MM.1S (cell line): Measurements from ENCODE around the gene PODNL1.

ENCODE experiments used
- CTCF ChIP-seq: fragments of 300-600 bp; sonication (generic); IDR thresholded peaks from 2 replicates; pipeline ENCODE4 v1.5.1; 2016; ENCODE audit warnings: antibody characterized with exemption, low read length, mixed read lengths
- EZH2 ChIP-seq: fragments of 300-600 bp; sonication (generic); optimal IDR thresholded peaks from 2 replicates; pipeline ENCODE3; 2017; ENCODE audit warnings: low read depth, mild to moderate bottlenecking, antibody characterized with exemption, low read length, mixed read lengths

- TF ChIP-seq CTCF (peak; percentile 49), EZH2 (no peak)
Measured at GRCh38 chr19:13902993-13903555, 35.1 kb downstream of the PODNL1 start.
